Activated T-helper 2 cell treated with anti-CD3 and anti-CD28 coated beads, Interferon-gamma antibody, Interleukin-2, Interleukin-4, amounts not matched to agents 10 μg/mL and 5 μg/mL and 100 μg/mL, durations not matched to agents 14 hours and 24 hours and 36 hours (primary cell): ENCODE data around the gene HS3ST4. TPM values are rescaled to one million over a fixed set of nuclear protein-coding genes. Genes with fewer than 3 reads are reported as not detected.

Experiments
- DNase-seq: peaks from one replicate; pipeline ENCODE4 v3.0.0; 2021; ENCODE audit warnings: low spot score
- H3K27ac Mint-ChIP-seq: one replicate; pipeline ENCODE4 v1.8.0; 2021; ENCODE audit warnings: mixed read lengths
- H3K27me3 Mint-ChIP-seq: one replicate; pipeline ENCODE4 v1.8.0; 2021; ENCODE audit warnings: low read depth, mixed read lengths
- H3K36me3 Mint-ChIP-seq: one replicate; pipeline ENCODE4 v1.8.0; 2021; ENCODE audit warnings: low read depth, mixed read lengths
- H3K4me1 Mint-ChIP-seq: one replicate; pipeline ENCODE4 v1.8.0; 2021; ENCODE audit warnings: low read depth, mixed read lengths
- H3K4me3 Mint-ChIP-seq: one replicate; pipeline ENCODE4 v1.8.0; 2021; ENCODE audit warnings: low read depth, mild to moderate bottlenecking, moderate library complexity, mixed read lengths
- H3K9me3 Mint-ChIP-seq: one replicate; pipeline ENCODE4 v1.8.0; 2021; ENCODE audit warnings: mixed read lengths
- intact Hi-C: fragments of 100-400 bp; cut with micrococcal nuclease; formaldehyde crosslinking; loops from one replicate; pipeline ENCODE4 v1.15.1; 2023
- total RNA-seq: library from RNA; stranded (reverse); gene quantifications from 2 replicates; pipeline ENCODE4 v1.2.3, GENCODE V29; 2022

HS3ST4 gene
- not detected in 2 replicates for total RNA-seq

GRCh38 chr16:25691519-25692091 is at the start of gene HS3ST4:
Gene HS3ST4 (plus strand): TSS chr16:25691959.
- Mint-ChIP-seq H3K4me1 (no peaks in the 10 kb centered on the region), H3K27ac (no peak within 1 kb of the TSS), H3K36me3 (no peaks in the 10 kb centered on the region), H3K27me3 (peaks cover 64% of the 10 kb centered on the region), H3K9me3 (no peaks in the 10 kb centered on the region), H3K4me3 (peak within 1 kb of the TSS; percentile 7)
- DNase-seq = no peak
- intact Hi-C loops = no loop called here

GRCh38 chr16:25643633-25644032 is 48.1 kb upstream of the HS3ST4 start:
- Mint-ChIP-seq H3K27ac (no peak overlapping the region), H3K27me3 (no peaks in the 10 kb centered on the region), H3K36me3 (no peaks in the 10 kb centered on the region), H3K9me3 (no peaks in the 10 kb centered on the region), H3K4me3 (no peak overlapping the region), H3K4me1 (peaks cover 1% of the 10 kb centered on the region)
- intact Hi-C loops = no loop called here
- no peak for DNase-seq

DNA sequence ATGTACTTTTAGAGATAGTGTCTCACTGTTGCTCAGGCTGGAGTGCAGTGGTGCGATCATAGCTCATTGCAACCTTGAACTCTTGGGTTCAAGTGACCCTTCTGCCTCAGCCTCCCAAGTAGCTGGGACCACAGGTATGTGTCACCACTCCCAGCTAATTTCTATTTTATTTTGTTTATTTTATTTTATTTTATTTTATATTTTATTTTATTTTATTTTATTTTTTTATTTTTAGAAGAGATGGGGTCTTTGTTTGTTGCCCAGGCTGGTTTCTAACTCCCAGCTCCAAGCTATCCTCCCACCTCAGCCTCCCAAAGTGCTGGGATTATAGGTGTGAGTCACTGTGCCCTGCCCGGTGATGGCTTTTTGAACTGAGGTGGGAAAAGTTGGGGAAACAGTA is 35.1 kb upstream of the HS3ST4 start:
- Mint-ChIP-seq H3K4me3 (no peak overlapping the region), H3K4me1 (no peaks in the 10 kb centered on the region), H3K27me3 (no peaks in the 10 kb centered on the region), H3K36me3 (no peaks in the 10 kb centered on the region), H3K27ac (no peak overlapping the region), H3K9me3 (no peaks in the 10 kb centered on the region)
- DNase-seq = no peak
- intact Hi-C loops = no loop called here

DNA sequence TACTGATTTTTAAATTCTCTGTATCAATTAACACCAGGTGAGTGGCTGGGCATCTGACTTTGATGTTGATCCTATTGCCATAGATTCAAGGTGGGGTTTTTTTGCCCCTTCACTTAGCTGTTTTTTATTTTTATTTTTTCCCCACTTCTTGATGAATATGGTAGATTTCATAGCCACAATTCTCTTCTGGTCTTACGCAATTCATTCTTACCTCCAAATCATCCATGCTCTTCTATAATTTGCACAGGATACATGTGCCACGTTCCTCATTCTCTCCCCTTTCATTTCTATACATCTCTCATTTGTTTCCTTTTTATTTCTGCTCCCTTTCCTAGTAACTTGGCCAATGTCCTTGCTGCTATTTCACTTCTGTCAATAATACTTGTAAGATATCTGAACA is 14.9 kb upstream of the HS3ST4 start:
- Mint-ChIP-seq H3K36me3 (no peaks in the 10 kb centered on the region), H3K9me3 (no peaks in the 10 kb centered on the region), H3K27ac (no peak overlapping the region), H3K4me3 (no peak overlapping the region), H3K27me3 (no peaks in the 10 kb centered on the region), H3K4me1 (no peaks in the 10 kb centered on the region)
- intact Hi-C loops = no loop called here
- DNase-seq = no peak

- Mint-ChIP-seq H3K9me3 (no peaks in the 10 kb centered on the region), H3K4me1 (no peaks in the 10 kb centered on the region), H3K27me3 (no peaks in the 10 kb centered on the region), H3K27ac (no peak overlapping the region), H3K4me3 (no peak overlapping the region), H3K36me3 (no peaks in the 10 kb centered on the region)
- intact Hi-C loops = no loop called here
- no peak for DNase-seq
Measured at GRCh38 chr16:25679511-25679910, 12.2 kb upstream of the HS3ST4 start.

DNA sequence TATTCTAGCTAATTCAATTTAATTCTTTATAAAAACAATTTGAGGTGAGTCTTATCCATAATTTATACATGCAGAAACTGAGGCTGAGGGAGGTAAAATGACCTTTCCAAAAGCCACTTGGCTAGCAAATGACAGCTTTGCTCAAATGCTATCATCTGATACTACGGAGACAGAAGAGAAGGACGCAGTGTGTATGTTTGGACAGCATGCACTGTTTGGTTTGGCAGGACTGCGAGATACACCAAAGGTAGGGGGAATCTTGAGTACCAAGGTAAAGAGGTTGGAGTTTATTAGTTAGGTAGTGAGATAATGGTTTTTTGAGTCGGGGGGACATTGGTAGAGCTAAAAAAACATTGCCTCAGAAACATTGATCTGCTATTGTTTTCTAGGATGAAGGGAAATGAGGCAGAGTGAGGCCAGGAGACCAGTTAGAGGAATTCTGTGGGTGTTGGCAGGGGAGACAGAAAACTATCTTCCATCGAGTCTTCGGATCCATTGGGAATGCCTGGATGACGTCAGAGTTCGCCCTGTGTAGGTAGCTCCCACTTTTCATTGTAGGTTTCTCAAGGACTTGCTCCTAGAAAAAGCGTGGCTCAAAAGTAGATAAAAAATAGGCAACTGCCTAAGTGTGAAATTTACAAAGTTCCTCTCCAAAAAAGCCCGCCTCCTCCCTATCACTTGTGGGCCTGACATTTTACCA is 2.5 kb upstream of the HS3ST4 start:
- intact Hi-C loops = no loop called here
- DNase-seq = no peak

GRCh38 chr16:25690552-25691143 is 1.1 kb upstream of the HS3ST4 start:
- Mint-ChIP-seq H3K4me3 (no peak overlapping the region), H3K4me1 (no peaks in the 10 kb centered on the region), H3K27me3 (peaks cover 58% of the 10 kb centered on the region), H3K9me3 (no peaks in the 10 kb centered on the region), H3K27ac (no peak overlapping the region), H3K36me3 (no peaks in the 10 kb centered on the region)
- no peak for DNase-seq
- intact Hi-C loops = no loop called here

More for the DNA sequence above, 2.5 kb upstream of the HS3ST4 start:
- no peaks in the 10 kb centered on the region for H3K36me3 Mint-ChIP-seq
- H3K4me1 Mint-ChIP-seq = no peaks in the 10 kb centered on the region
- peaks cover 46% of the 10 kb centered on the region for H3K27me3 Mint-ChIP-seq
- no peak overlapping the region for H3K4me3 Mint-ChIP-seq
- H3K27ac Mint-ChIP-seq = no peak overlapping the region
- H3K9me3 Mint-ChIP-seq = no peaks in the 10 kb centered on the region

- Mint-ChIP-seq H3K36me3 (no peaks in the 10 kb centered on the region), H3K27ac (no peak overlapping the region), H3K4me1 (no peaks in the 10 kb centered on the region), H3K4me3 (no peak overlapping the region), H3K9me3 (no peaks in the 10 kb centered on the region), H3K27me3 (peaks cover 60% of the 10 kb centered on the region)
- intact Hi-C loops = no loop called here
- DNase-seq = no peak
Measured at GRCh38 chr16:25692351-25692741, 587 bp downstream of the HS3ST4 start.

DNA sequence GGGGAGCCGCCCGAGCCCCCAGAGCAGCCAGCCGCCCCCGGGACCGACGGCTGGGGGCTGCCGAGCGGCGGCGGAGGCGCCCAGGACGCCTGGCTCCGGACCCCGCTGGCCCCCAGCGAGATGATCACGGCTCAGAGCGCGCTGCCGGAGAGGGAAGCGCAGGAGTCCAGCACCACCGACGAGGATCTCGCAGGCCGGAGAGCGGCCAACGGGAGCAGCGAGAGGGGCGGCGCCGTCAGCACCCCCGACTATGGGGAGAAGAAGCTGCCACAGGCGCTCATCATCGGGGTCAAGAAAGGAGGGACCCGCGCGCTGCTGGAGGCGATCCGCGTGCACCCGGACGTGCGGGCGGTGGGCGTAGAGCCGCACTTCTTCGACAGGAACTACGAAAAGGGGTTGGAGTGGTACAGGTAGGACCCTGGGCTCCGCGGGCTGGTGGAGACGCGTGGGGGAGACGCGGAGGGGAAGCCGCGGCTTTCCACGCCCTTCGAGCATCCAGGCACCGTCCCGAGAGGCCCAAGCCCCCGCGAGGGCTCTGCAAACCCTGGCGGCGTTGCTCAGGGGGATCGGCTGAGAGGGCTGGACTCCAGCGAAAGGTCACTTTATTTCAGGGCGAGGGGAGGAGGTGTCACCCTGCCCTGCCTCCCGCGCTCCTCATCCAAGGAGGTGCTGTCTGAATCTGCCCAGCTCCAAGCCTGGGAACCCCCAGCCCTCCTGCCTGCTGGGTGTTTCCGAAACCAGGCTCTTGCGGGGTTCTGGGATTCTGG is 1.2 kb downstream of the HS3ST4 start:
- DNase-seq = no peak
- Mint-ChIP-seq H3K4me3 (no peak overlapping the region), H3K36me3 (no peaks in the 10 kb centered on the region), H3K27ac (no peak overlapping the region), H3K9me3 (no peaks in the 10 kb centered on the region), H3K27me3 (peaks cover 60% of the 10 kb centered on the region), H3K4me1 (no peaks in the 10 kb centered on the region)
- intact Hi-C loops = no loop called here

DNA sequence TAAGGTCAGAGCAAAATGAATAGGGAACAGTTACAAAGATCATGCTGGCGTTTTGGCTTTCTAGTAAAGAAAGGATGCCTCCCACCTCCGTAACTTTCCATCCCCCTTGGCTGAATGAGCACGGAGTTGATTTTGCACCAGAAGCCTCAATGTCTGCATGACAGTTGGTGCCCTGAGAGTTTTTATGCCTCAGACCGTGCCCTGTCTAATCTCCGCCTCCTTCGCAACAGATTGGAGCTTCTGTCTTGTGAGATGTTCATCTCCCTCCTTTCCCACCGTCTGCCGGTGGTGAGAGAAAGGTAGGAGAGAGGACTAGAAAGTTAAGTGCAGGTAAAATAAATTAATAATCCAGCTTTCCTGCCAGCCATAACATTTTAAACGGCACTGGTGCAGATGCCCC is 1.9 kb downstream of the HS3ST4 start:
- DNase-seq = no peak
- peaks cover 61% of the 10 kb centered on the region for H3K27me3 Mint-ChIP-seq
- no peaks in the 10 kb centered on the region for H3K9me3 Mint-ChIP-seq
- H3K27ac Mint-ChIP-seq = no peak overlapping the region
- intact Hi-C loops = no loop called here
- H3K4me1 Mint-ChIP-seq = no peaks in the 10 kb centered on the region
- H3K4me3 Mint-ChIP-seq = no peak overlapping the region
- no peaks in the 10 kb centered on the region for H3K36me3 Mint-ChIP-seq

DNA sequence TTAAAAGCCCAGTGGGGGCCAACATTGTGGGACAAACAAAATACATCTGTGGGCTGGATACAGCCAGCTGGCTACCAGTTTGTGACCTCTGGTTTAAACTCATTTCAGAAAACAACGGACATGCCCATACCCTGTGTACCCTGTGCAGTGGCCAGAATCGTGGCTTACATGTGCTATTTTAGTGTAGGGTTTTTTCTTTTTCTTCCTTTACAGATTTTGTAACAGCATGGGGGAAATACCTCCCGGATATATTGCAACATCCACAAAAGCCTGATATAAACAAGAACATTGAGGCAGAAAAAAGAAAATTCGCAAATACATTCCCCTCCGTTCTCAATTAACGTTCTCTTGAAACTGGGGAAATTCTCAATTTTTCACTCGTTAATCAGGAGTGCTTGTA is 7.3 kb downstream of the HS3ST4 start:
- H3K36me3 Mint-ChIP-seq = no peaks in the 10 kb centered on the region
- H3K27ac Mint-ChIP-seq = no peak overlapping the region
- no peaks in the 10 kb centered on the region for H3K9me3 Mint-ChIP-seq
- no peak overlapping the region for H3K4me3 Mint-ChIP-seq
- peaks cover 27% of the 10 kb centered on the region for H3K27me3 Mint-ChIP-seq
- intact Hi-C loops = no loop called here
- no peaks in the 10 kb centered on the region for H3K4me1 Mint-ChIP-seq
- DNase-seq = no peak

- DNase-seq = no peak
- Mint-ChIP-seq H3K9me3 (no peaks in the 10 kb centered on the region), H3K4me1 (no peaks in the 10 kb centered on the region), H3K4me3 (no peak overlapping the region), H3K27ac (no peak overlapping the region), H3K27me3 (peaks cover 15% of the 10 kb centered on the region), H3K36me3 (no peaks in the 10 kb centered on the region)
- intact Hi-C loops = no loop called here
Measured at GRCh38 chr16:25700547-25700946, 8.8 kb downstream of the HS3ST4 start.

DNA sequence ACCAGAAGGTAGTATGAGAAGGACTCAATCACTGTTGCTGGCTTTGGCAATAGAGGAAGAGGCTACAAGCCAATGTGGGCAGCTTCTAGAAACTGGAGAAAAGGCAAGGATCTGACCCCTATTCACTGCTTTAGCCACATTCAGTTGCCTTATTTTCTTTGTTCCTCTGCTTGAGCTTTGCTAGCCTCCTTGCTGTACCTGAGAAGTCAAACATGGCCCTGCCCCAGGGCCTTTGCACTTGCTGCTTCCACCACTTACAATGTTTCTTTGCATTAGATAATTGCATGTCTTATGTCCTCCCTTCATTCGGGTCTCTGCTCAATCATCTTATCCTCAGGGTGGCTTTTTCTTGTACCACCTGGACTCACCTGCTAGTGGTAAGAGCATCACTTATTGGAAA is 15.8 kb downstream of the HS3ST4 start:
- Mint-ChIP-seq H3K27me3 (peaks cover 8% of the 10 kb centered on the region), H3K4me1 (no peaks in the 10 kb centered on the region), H3K36me3 (no peaks in the 10 kb centered on the region), H3K4me3 (no peak overlapping the region), H3K9me3 (no peaks in the 10 kb centered on the region), H3K27ac (no peak overlapping the region)
- intact Hi-C loops = no loop called here
- DNase-seq = no peak
